ENCODE results near the gene IGFL2.

- TF ChIP-seq CTCF (IDR thresholded peaks at IDR 0.05) (no peak), POLR2A (IDR thresholded peaks at IDR 0.05) (no peak), EP300 (IDR thresholded peaks at IDR 0.05) (no peak)
Measured at GRCh38 chr19:46126086-46126580, 21.9 kb upstream of the IGFL2 start.

Data from suprapubic skin (tissue), 3 donors.